CD8-positive, alpha-beta memory T cell (primary cell): ENCODE data around the gene U2AF1. TPM values are rescaled to one million over a fixed set of nuclear protein-coding genes. Genes with fewer than 3 reads are reported as not detected.
"Not testable (repeated sequence)": the region's sequence is repeated elsewhere in the genome, so short reads cannot be mapped to it uniquely, and the experiment has no call there.

Experiments used
- CTCF ChIA-PET: fragments of 350-600 bp; sonication (Branson Sonifier 250); formaldehyde crosslinking; loops from one replicate; lab custom pipeline; 2021; ENCODE audit warnings: antibody characterized with exemption; lab: Charles Lee
- POLR2A ChIA-PET: fragments of 350-600 bp; sonication (Branson Sonifier 250); formaldehyde crosslinking; loops from one replicate; lab custom pipeline; 2021; ENCODE audit warnings: antibody characterized with exemption; lab: Charles Lee
- DNase-seq, 5 donors: peaks; one replicate each; pipeline versions ENCODE4 v3.0.0 to v3.0.0-alpha.2; 2020 to 2022; ENCODE audit warnings: mixed read lengths in 1 of 5
- H3K27ac ChIP-seq: one replicate; pipeline ENCODE4 v1.7.0; 2013; ENCODE audit warnings: low read depth, mild to moderate bottlenecking, low read length, moderate library complexity
- H3K27me3 ChIP-seq: 2 replicates; pipeline ENCODE4 v1.7.0; 2013; ENCODE audit warnings: low read length, mild to moderate bottlenecking; ENCODE audit not compliant: insufficient read depth, poor library complexity, severe bottlenecking
- H3K36me3 ChIP-seq: 2 replicates; pipeline ENCODE4 v1.7.0; 2013; ENCODE audit warnings: mild to moderate bottlenecking, low read length, moderate library complexity; ENCODE audit not compliant: insufficient read depth
- H3K4me1 ChIP-seq: 2 replicates; pipeline ENCODE4 v1.7.0; 2013; ENCODE audit warnings: mild to moderate bottlenecking, low read length, moderate library complexity; ENCODE audit not compliant: insufficient read depth
- H3K4me3 ChIP-seq: 2 replicates; pipeline ENCODE4 v1.7.0; 2013; ENCODE audit warnings: mild to moderate bottlenecking, low read length
- H3K9me3 ChIP-seq: 2 replicates; pipeline ENCODE4 v1.7.0; 2013; ENCODE audit warnings: mild to moderate bottlenecking, low read length
- H3K27ac Mint-ChIP-seq, 8 donors: one replicate each; pipeline ENCODE4 v1.8.0; 2020 to 2021; ENCODE audit warnings: mixed read lengths in 8 of 8, mild to moderate bottlenecking in 6 of 8, inconsistent platforms in 3 of 8, moderate library complexity in 3 of 8
- H3K27me3 Mint-ChIP-seq, 2 donors: one replicate each; pipeline ENCODE4 v1.8.0; 2020 to 2021; ENCODE audit warnings: mixed read lengths in 2 of 2, mild to moderate bottlenecking in 1 of 2, moderate library complexity in 1 of 2
- H3K36me3 Mint-ChIP-seq, 3 donors: one replicate each; pipeline ENCODE4 v1.8.0; 2020 to 2021; ENCODE audit warnings: mixed read lengths in 3 of 3, inconsistent platforms in 1 of 3, mild to moderate bottlenecking in 1 of 3
- H3K4me1 Mint-ChIP-seq, 3 donors: one replicate each; pipeline ENCODE4 v1.8.0; 2020 to 2021; ENCODE audit warnings: mixed read lengths in 3 of 3, inconsistent platforms in 1 of 3, mild to moderate bottlenecking in 1 of 3
- H3K4me3 Mint-ChIP-seq, 7 donors: one replicate each; pipeline ENCODE4 v1.8.0; 2020 to 2021; ENCODE audit warnings: mixed read lengths in 7 of 7, mild to moderate bottlenecking in 6 of 7, moderate library complexity in 4 of 7, inconsistent platforms in 2 of 7
- H3K9me3 Mint-ChIP-seq, 5 donors: one replicate each; pipeline ENCODE4 v1.8.0; 2020 to 2022; ENCODE audit warnings: mixed read lengths in 5 of 5, mild to moderate bottlenecking in 3 of 5, moderate library complexity in 2 of 5, inconsistent platforms in 1 of 5
- polyA plus RNA-seq: library from polyadenylated mRNA; unstranded; fragments of 300-500 nt; fragmentation: Illumina TruSeq; gene quantifications from one replicate; pipeline ENCODE4 v1.2.3, GENCODE V29; 2021
- total RNA-seq, 2 experiments: library from RNA; stranded (reverse); gene quantifications; one replicate each; pipeline ENCODE4 v1.2.3, GENCODE V29; 2021

Gene U2AF1
- total and polyA plus RNA-seq, 3 experiments from 2014 or later = 15.0 to 58.0 (median 16.3) TPM

GRCh38 chr21:43091979-43092614, 15.3 kb downstream of the U2AF1 start:
- POLR2A ChIA-PET, H3K27me3 Mint-ChIP-seq, DNase-seq, H3K36me3 ChIP-seq, H3K4me1 Mint-ChIP-seq, H3K9me3 Mint-ChIP-seq, H3K9me3 ChIP-seq, H3K4me3 ChIP-seq, H3K27ac Mint-ChIP-seq, H3K27ac ChIP-seq, H3K4me3 Mint-ChIP-seq, CTCF ChIA-PET, H3K36me3 Mint-ChIP-seq, H3K27me3 ChIP-seq, H3K4me1 ChIP-seq: not testable (repeated sequence)

GRCh38 chr21:43090947-43091346, 16.4 kb downstream of the U2AF1 start:
- H3K36me3 ChIP-seq, H3K4me3 ChIP-seq, H3K4me1 Mint-ChIP-seq, H3K27me3 Mint-ChIP-seq, H3K27ac Mint-ChIP-seq, H3K4me1 ChIP-seq, CTCF ChIA-PET, POLR2A ChIA-PET, H3K36me3 Mint-ChIP-seq, DNase-seq, H3K27me3 ChIP-seq, H3K9me3 Mint-ChIP-seq, H3K9me3 ChIP-seq, H3K27ac ChIP-seq, H3K4me3 Mint-ChIP-seq: not testable (repeated sequence)

- POLR2A ChIA-PET, H3K27me3 ChIP-seq, H3K4me3 Mint-ChIP-seq, H3K9me3 ChIP-seq, H3K27ac Mint-ChIP-seq, H3K4me3 ChIP-seq, H3K27ac ChIP-seq, H3K4me1 ChIP-seq, H3K9me3 Mint-ChIP-seq, H3K4me1 Mint-ChIP-seq, H3K27me3 Mint-ChIP-seq, H3K36me3 ChIP-seq, DNase-seq, CTCF ChIA-PET, H3K36me3 Mint-ChIP-seq: not testable (repeated sequence)
Observed at GRCh38 chr21:43089463-43089862, 17.9 kb downstream of the U2AF1 start.

GRCh38 chr21:43082587-43083300, 24.6 kb downstream of the U2AF1 start:
- H3K4me3 Mint-ChIP-seq, H3K27me3 Mint-ChIP-seq, H3K27ac Mint-ChIP-seq, H3K27me3 ChIP-seq, POLR2A ChIA-PET, H3K4me3 ChIP-seq, H3K27ac ChIP-seq, H3K4me1 Mint-ChIP-seq, H3K36me3 Mint-ChIP-seq, H3K4me1 ChIP-seq, H3K9me3 ChIP-seq, H3K9me3 Mint-ChIP-seq, CTCF ChIA-PET, H3K36me3 ChIP-seq, DNase-seq: not testable (repeated sequence)

GRCh38 chr21:43076643-43077042, 30.7 kb downstream of the U2AF1 start:
- CTCF ChIA-PET = not testable (repeated sequence)

GRCh38 chr21:43076023-43076637, 31.2 kb downstream of the U2AF1 start:
- DNase-seq, H3K27ac ChIP-seq, H3K27me3 ChIP-seq, H3K4me3 Mint-ChIP-seq, H3K36me3 ChIP-seq, H3K27ac Mint-ChIP-seq, POLR2A ChIA-PET, H3K4me1 ChIP-seq, H3K9me3 Mint-ChIP-seq, CTCF ChIA-PET, H3K36me3 Mint-ChIP-seq, H3K4me1 Mint-ChIP-seq, H3K27me3 Mint-ChIP-seq, H3K4me3 ChIP-seq, H3K9me3 ChIP-seq: not testable (repeated sequence)

More at GRCh38 chr21:43076643-43077042, 30.7 kb downstream of the U2AF1 start:
- H3K4me3 ChIP-seq, H3K36me3 Mint-ChIP-seq, H3K27ac Mint-ChIP-seq, H3K27ac ChIP-seq, POLR2A ChIA-PET, H3K36me3 ChIP-seq, DNase-seq, H3K27me3 Mint-ChIP-seq, H3K9me3 Mint-ChIP-seq, H3K4me3 Mint-ChIP-seq, H3K27me3 ChIP-seq, H3K4me1 ChIP-seq, H3K4me1 Mint-ChIP-seq, H3K9me3 ChIP-seq: not testable (repeated sequence)

GRCh38 chr21:43075170-43076022, 32.0 kb downstream of the U2AF1 start, which contains the start of gene CBS:
Gene CBS, minus strand, starts transcription at chr21:43075835. Its CDS starts 3,642 bp downstream, at chr21:43072193.
- DNase-seq, H3K36me3 ChIP-seq, H3K4me1 Mint-ChIP-seq, H3K27ac ChIP-seq, H3K9me3 Mint-ChIP-seq, H3K4me3 ChIP-seq, H3K9me3 ChIP-seq, POLR2A ChIA-PET, H3K4me3 Mint-ChIP-seq, H3K27me3 Mint-ChIP-seq, H3K27me3 ChIP-seq, H3K36me3 Mint-ChIP-seq, CTCF ChIA-PET, H3K4me1 ChIP-seq, H3K27ac Mint-ChIP-seq: not testable (repeated sequence)
